GM12878 (cell line): ENCODE measurements around the gene MEP1A. TPM values are rescaled to one million over a fixed set of nuclear protein-coding genes. Genes with fewer than 3 reads are reported as not detected.

ENCODE experiments used
- ATAC-seq: fragments of 200-7000 bp; cut with Tn5 transposase; 3 replicates; pipeline ENCODE4 v1.9.1; 2020; ENCODE audit warnings: mild to moderate bottlenecking, moderate library complexity
- BruUV-seq: library from RNA; stranded (reverse); fragments of 400-500 nt; replicated peaks from 2 replicates; lab custom pipeline; 2021; lab: Mats Ljungman, UMichigan
- CTCF ChIA-PET: fragments of 300-600 bp; sonication (Branson Sonifier 250); formaldehyde crosslinking; extraction: SDS; loops from one replicate; lab custom pipeline; 2021; ENCODE audit warnings: inconsistent platforms; lab: Yijun Ruan, JAX
- POLR2A ChIA-PET: fragments of 350-600 bp; formaldehyde crosslinking; extraction: SDS; loops from one replicate; lab custom pipeline; 2021; ENCODE audit warnings: inconsistent platforms; lab: Charles Lee
- RAD21 ChIA-PET: fragments of 300-600 bp; sonication (Branson Sonifier 250); formaldehyde crosslinking; loops from one replicate; lab custom pipeline; 2023; ENCODE audit warnings: antibody characterized with exemption; ENCODE audit not compliant: unreplicated experiment; lab: Charles Lee
- SMC1A ChIA-PET: fragments of 300-600 bp; sonication (Branson Sonifier 250); formaldehyde crosslinking; loops from one replicate; lab custom pipeline; 2023; ENCODE audit not compliant: unreplicated experiment, uncharacterized antibody; lab: Charles Lee
- DNase-seq: peaks from one replicate; pipeline ENCODE4 v3.0.0-alpha.2; 2011; ENCODE audit warnings: low read depth, low spot score
- FAIRE-seq: peaks from 3 replicates; lab custom pipeline; 2011; peaks lifted over from hg19 to GRCh38; lab: Jason Lieb, UNC
- H2AFZ ChIP-seq: 2 replicates; pipeline ENCODE4 v1.6.0; 2011; ENCODE audit warnings: low read depth, low read length, control low read depth; ENCODE audit not compliant: control insufficient read depth
- H3K27ac ChIP-seq: 2 replicates; pipeline ENCODE4 v1.5.1; 2011; ENCODE audit warnings: control low read depth; ENCODE audit not compliant: control insufficient read depth, insufficient read depth
- H3K27me3 ChIP-seq, 2 experiments: replicated peaks in 1 of 2; 2 replicates each; pipeline versions ENCODE4 v1.6.0 to v1.6.1; 2011; ENCODE audit warnings: low read length in 1 of 2; ENCODE audit not compliant: control insufficient read depth in 2 of 2, insufficient read depth in 2 of 2
- H3K36me3 ChIP-seq, 2 experiments: 2 replicates each; pipeline ENCODE4 v1.5.1; 2011; ENCODE audit warnings: low read length in 1 of 2; ENCODE audit not compliant: control insufficient read depth in 2 of 2, insufficient read depth in 2 of 2
- H3K4me1 ChIP-seq: 2 replicates; pipeline ENCODE4 v1.6.1; 2011; ENCODE audit warnings: mild to moderate bottlenecking, low read length, moderate library complexity, mixed read lengths; ENCODE audit not compliant: control insufficient read depth, insufficient read depth
- H3K4me2 ChIP-seq: 2 replicates; pipeline ENCODE4 v1.6.0; 2011; ENCODE audit warnings: control low read depth; ENCODE audit not compliant: control insufficient read depth, insufficient read depth
- H3K4me3 ChIP-seq: fragments of 200-600 bp; sonication (generic); 2 replicates; pipeline ENCODE4 v1.5.1; 2016
- H3K79me2 ChIP-seq: 2 replicates; pipeline ENCODE4 v1.6.0; 2011; ENCODE audit warnings: low read length; ENCODE audit not compliant: control insufficient read depth, insufficient read depth
- H3K9ac ChIP-seq: 2 replicates; pipeline ENCODE4 v1.8.0; 2011; ENCODE audit warnings: low read length, control low read depth, mixed read lengths; ENCODE audit not compliant: control insufficient read depth, insufficient read depth
- H3K9me3 ChIP-seq: replicated peaks from 3 replicates; pipeline ENCODE4 v1.5.1; 2011; ENCODE audit warnings: mild to moderate bottlenecking, low read length; ENCODE audit not compliant: control insufficient read depth, insufficient read depth
- H4K20me1 ChIP-seq: 2 replicates; pipeline ENCODE4 v1.6.0; 2011; ENCODE audit not compliant: control insufficient read depth, insufficient read depth
- BHLHE40 ChIP-seq, 2 experiments: fragments of 450-650 bp in 1 of 2; IDR thresholded peaks; 2 replicates each; pipeline ENCODE4 v1.6.1; 2011 to 2017; ENCODE audit warnings: low read depth in 2 of 2, borderline replicate concordance in 1 of 2, improper control_type of control experiment in 1 of 2, low read length in 1 of 2, mild to moderate bottlenecking in 1 of 2
- BRCA1 ChIP-seq: IDR thresholded peaks from 2 replicates; pipeline ENCODE4 v1.6.1; 2011; ENCODE audit warnings: low read depth, low read length, improper control_type of control experiment
- EGR1 ChIP-seq, 2 experiments: IDR thresholded peaks; 1 replicate in 1 of 2; 2 replicates in 1 of 2; pipeline ENCODE4 v1.6.1; 2011 to 2012; ENCODE audit warnings: low read depth in 2 of 2, low read length in 2 of 2, borderline replicate concordance in 1 of 2, mild to moderate bottlenecking in 1 of 2, moderate library complexity in 1 of 2
- FOS ChIP-seq: IDR thresholded peaks from 3 replicates; pipeline ENCODE4 v1.6.1; 2011; ENCODE audit warnings: borderline replicate concordance; ENCODE audit not compliant: insufficient read length; ENCODE audit errors: extremely low read depth
- JUNB ChIP-seq: IDR thresholded peaks from 2 replicates; pipeline ENCODE4 v1.6.1; 2016; ENCODE audit warnings: antibody characterized with exemption, mild to moderate bottlenecking
- MTA2 ChIP-seq: fragments of 450-650 bp; IDR thresholded peaks from 2 replicates; pipeline ENCODE4 v1.6.1; 2016; ENCODE audit warnings: low read depth, mild to moderate bottlenecking, moderate library complexity
- RB1 ChIP-seq: fragments of 450-650 bp; formaldehyde crosslinking; IDR thresholded peaks from 2 replicates; pipeline ENCODE4 v1.6.1; 2017; ENCODE audit warnings: mild to moderate bottlenecking, borderline replicate concordance
- RELA ChIP-seq: fragments of 450-650 bp; IDR thresholded peaks from 2 replicates; pipeline ENCODE4 v1.8.0; 2014; ENCODE audit warnings: borderline replicate concordance; ENCODE audit not compliant: partially characterized antibody
- SMC3 ChIP-seq: IDR thresholded peaks from 2 replicates; pipeline ENCODE4 v1.6.1; 2011; ENCODE audit warnings: low read length, improper control_type of control experiment, borderline replicate concordance
- STAT1 ChIP-seq: fragments of 450-650 bp; conservative IDR thresholded peaks from 2 replicates; pipeline ENCODE4 v1.6.1; 2014; ENCODE audit warnings: antibody characterized with exemption, mild to moderate bottlenecking
- WGBS: methylation state at CpG from one replicate; pipeline ENCODE4 v1.1.6; 2016; ENCODE audit warnings: low lambda C conversion rate; ENCODE audit not compliant: insufficient replicate concordance, insufficient coverage; ENCODE audit errors: missing lambda C conversion rate; 5-methylcytosine and 5-hydroxymethylcytosine counted together
- in situ Hi-C: fragments of 300-500 bp; cut with MboI; formaldehyde crosslinking; loops from 9 replicates; pipeline ENCODE4 v1.14.3; 2018; ENCODE audit warnings: mixed read lengths
- intact Hi-C: fragments of 100-400 bp; cut with micrococcal nuclease; formaldehyde crosslinking; loops from one replicate; pipeline ENCODE4 v1.14.2; 2022; ENCODE audit not compliant: unreplicated experiment
- polyA plus RNA-seq, 11 experiments: library from polyadenylated mRNA; depleted of rRNA in 4 of 11; unstranded in 6 of 11; stranded (reverse) in 5 of 11; fragments of >200 nt; fragmentation: Nextera tagmentation in 4 of 11; fragmentation: Illumina TruSeq in 1 of 11; extraction: Ambion mirVana in 4 of 11; extraction: Trizol in 1 of 11; gene quantifications; 1 replicate in 1 of 11; 2 replicates in 10 of 11; pipeline versions ENCODE4 v1.2.1 to v1.2.3, GENCODE V29; 2011 to 2016; ENCODE audit warnings: inconsistent platforms in 2 of 11, missing spikeins in 2 of 11, low read depth in 1 of 11
- total RNA-seq, 4 experiments: library from RNA; depleted of rRNA in 3 of 4; stranded (reverse); fragments of >200 nt in 3 of 4; fragmentation: Illumina TruSeq in 1 of 4; extraction: Trizol in 1 of 4; gene quantifications; 2 replicates each; pipeline versions ENCODE4 v1.2.1 to v1.2.3, GENCODE V29; 2013 to 2021
- TF ChIP-seq, protein P1 (sequence below): fragments of 450-650 bp; formaldehyde crosslinking; IDR thresholded peaks from 2 replicates; pipeline ENCODE4 v1.5.0; 2022; ENCODE audit warnings: mild to moderate bottlenecking, missing genetic modification characterization
- TF ChIP-seq, protein P2 (sequence below): fragments of 450-650 bp; IDR thresholded peaks from 2 replicates; pipeline ENCODE4 v1.6.1; 2014; ENCODE audit warnings: mild to moderate bottlenecking
- TF ChIP-seq, protein P3 (sequence below): fragments of 450-650 bp; IDR thresholded peaks from 2 replicates; pipeline ENCODE4 v1.6.1; 2017; ENCODE audit warnings: mild to moderate bottlenecking, low read depth, inconsistent platforms; ENCODE audit not compliant: poor library complexity, severe bottlenecking
- TF ChIP-seq, protein P4 (sequence below): IDR thresholded peaks from 2 replicates; pipeline ENCODE4 v1.6.1; 2012; ENCODE audit warnings: low read depth, low read length, improper control_type of control experiment

MEP1A gene
- total and polyA plus RNA-seq, 10 of the 15 experiments (the other 5 are each of a cell fraction or from before 2014, with no cell fraction given), result not detected

DNA sequence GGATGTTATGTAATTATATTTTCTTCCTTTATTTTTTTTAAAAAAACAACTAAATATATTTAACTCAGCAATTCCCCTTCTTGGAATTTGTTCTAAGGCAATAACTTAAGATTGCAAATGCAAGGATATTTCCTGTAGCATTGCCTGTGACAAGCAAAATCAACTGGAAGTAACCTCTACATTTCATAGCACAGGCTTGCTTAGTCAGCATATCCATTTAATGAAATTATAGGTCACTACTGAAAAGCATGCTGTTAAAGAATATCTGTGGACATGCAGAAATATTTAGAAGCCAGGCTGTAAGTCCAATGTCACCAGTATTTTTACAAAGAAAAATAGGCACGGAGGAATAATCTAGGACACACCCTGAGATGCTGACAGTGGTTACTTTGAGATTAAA is 8.7 kb upstream of the MEP1A start:
- Histone ChIP-seq H3K9me3 (no peaks in the 10 kb centered on the region), H3K4me3 (no peak overlapping the region), H3K4me2 (no peak overlapping the region), H2AFZ (no peak overlapping the region), H3K36me3 (no peaks in the 10 kb centered on the region), H4K20me1 (no peaks in the 10 kb centered on the region), H3K79me2 (no peaks in the 10 kb centered on the region), H3K27me3 (no peaks in the 10 kb centered on the region), H3K27ac (no peak overlapping the region), H3K4me1 (no peaks in the 10 kb centered on the region), H3K9ac (no peak overlapping the region)
- ChIA-PET POLR2A (no interaction called here), RAD21 (no interaction called here), SMC1A (no interaction called here), CTCF (no interaction called here)
- no peak for ATAC-seq
- 0% methylated on average over 1 of the region's 1 CpG for WGBS
- in situ Hi-C loops, result no loop called here
- intact Hi-C loops, result loop anchor here (5.0 kb wide), 1 partner anchor 367 kb away; no protein-coding TSS in a partner anchor
- no peak for DNase-seq
- no TSS peak for BruUV-seq
- no peak for FAIRE-seq
- TF ChIP-seq FOS (no peak), RELA (no peak), JUNB (no peak), SMC3 (no peak), BRCA1 (no peak), EGR1 (IDR thresholded peaks at IDR 0.05; ENCODE audit: borderline replicate concordance in 1 of 2, low read depth in 2 of 2, low read length in 2 of 2) (no peak), BHLHE40 (IDR thresholded peaks at IDR 0.05; ENCODE audit: borderline replicate concordance in 1 of 2, low read depth in 2 of 2, low read length in 1 of 2) (no peak), STAT1 (no peak), MTA2 (no peak), RB1 (no peak)
- TF ChIP-seq, protein P1, sequence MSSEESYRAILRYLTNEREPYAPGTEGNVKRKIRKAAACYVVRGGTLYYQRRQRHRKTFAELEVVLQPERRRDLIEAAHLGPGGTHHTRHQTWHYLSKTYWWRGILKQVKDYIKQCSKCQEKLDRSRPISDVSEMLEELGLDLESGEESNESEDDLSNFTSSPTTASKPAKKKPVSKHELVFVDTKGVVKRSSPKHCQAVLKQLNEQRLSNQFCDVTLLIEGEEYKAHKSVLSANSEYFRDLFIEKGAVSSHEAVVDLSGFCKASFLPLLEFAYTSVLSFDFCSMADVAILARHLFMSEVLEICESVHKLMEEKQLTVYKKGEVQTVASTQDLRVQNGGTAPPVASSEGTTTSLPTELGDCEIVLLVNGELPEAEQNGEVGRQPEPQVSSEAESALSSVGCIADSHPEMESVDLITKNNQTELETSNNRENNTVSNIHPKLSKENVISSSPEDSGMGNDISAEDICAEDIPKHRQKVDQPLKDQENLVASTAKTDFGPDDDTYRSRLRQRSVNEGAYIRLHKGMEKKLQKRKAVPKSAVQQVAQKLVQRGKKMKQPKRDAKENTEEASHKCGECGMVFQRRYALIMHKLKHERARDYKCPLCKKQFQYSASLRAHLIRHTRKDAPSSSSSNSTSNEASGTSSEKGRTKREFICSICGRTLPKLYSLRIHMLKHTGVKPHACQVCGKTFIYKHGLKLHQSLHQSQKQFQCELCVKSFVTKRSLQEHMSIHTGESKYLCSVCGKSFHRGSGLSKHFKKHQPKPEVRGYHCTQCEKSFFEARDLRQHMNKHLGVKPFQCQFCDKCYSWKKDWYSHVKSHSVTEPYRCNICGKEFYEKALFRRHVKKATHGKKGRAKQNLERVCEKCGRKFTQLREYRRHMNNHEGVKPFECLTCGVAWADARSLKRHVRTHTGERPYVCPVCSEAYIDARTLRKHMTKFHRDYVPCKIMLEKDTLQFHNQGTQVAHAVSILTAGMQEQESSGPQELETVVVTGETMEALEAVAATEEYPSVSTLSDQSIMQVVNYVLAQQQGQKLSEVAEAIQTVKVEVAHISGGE (CRISPR knock-in tag), result no peak
- TF ChIP-seq, protein P2, sequence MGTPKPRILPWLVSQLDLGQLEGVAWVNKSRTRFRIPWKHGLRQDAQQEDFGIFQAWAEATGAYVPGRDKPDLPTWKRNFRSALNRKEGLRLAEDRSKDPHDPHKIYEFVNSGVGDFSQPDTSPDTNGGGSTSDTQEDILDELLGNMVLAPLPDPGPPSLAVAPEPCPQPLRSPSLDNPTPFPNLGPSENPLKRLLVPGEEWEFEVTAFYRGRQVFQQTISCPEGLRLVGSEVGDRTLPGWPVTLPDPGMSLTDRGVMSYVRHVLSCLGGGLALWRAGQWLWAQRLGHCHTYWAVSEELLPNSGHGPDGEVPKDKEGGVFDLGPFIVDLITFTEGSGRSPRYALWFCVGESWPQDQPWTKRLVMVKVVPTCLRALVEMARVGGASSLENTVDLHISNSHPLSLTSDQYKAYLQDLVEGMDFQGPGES, result no peak
- TF ChIP-seq, protein P3, sequence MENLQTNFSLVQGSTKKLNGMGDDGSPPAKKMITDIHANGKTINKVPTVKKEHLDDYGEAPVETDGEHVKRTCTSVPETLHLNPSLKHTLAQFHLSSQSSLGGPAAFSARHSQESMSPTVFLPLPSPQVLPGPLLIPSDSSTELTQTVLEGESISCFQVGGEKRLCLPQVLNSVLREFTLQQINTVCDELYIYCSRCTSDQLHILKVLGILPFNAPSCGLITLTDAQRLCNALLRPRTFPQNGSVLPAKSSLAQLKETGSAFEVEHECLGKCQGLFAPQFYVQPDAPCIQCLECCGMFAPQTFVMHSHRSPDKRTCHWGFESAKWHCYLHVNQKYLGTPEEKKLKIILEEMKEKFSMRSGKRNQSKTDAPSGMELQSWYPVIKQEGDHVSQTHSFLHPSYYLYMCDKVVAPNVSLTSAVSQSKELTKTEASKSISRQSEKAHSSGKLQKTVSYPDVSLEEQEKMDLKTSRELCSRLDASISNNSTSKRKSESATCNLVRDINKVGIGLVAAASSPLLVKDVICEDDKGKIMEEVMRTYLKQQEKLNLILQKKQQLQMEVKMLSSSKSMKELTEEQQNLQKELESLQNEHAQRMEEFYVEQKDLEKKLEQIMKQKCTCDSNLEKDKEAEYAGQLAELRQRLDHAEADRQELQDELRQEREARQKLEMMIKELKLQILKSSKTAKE, result no peak
- TF ChIP-seq, protein P4, sequence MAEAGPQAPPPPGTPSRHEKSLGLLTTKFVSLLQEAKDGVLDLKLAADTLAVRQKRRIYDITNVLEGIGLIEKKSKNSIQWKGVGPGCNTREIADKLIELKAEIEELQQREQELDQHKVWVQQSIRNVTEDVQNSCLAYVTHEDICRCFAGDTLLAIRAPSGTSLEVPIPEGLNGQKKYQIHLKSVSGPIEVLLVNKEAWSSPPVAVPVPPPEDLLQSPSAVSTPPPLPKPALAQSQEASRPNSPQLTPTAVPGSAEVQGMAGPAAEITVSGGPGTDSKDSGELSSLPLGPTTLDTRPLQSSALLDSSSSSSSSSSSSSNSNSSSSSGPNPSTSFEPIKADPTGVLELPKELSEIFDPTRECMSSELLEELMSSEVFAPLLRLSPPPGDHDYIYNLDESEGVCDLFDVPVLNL, result no peak
